Endothelial cell of umbilical vein (primary cell): ENCODE measurements around the gene IFRD2. TPM values are rescaled to one million over a fixed set of nuclear protein-coding genes. Genes with fewer than 3 reads are reported as not detected.
A peak's percentile ranks its signal among the peaks of the same experiment; 100 is the strongest.

Experiments
- BruUV-seq: library from RNA; stranded (reverse); fragments of 400-500 nt; replicated peaks from 2 replicates; lab custom pipeline; 2021; lab: Mats Ljungman, UMichigan
- CTCF ChIA-PET: fragments of 300-600, 350-600 bp; sonication (Branson Sonifier 250); formaldehyde crosslinking; loops from one replicate; lab custom pipeline; 2021; ENCODE audit warnings: antibody characterized with exemption, inconsistent platforms; lab: Charles Lee
- POLR2A ChIA-PET: fragments of 300-600, 350-600 bp; sonication (Branson Sonifier 250); formaldehyde crosslinking; loops from one replicate; lab custom pipeline; 2021; ENCODE audit warnings: antibody characterized with exemption, inconsistent platforms; lab: Charles Lee
- DNase-seq: peaks from one replicate; pipeline ENCODE4 v3.0.0-alpha.2; 2011; ENCODE audit warnings: low read depth, low spot score
- FAIRE-seq: peaks from 2 replicates; lab custom pipeline; 2011; peaks lifted over from hg19 to GRCh38; lab: Jason Lieb, UNC
- H2AFZ ChIP-seq: 2 replicates; pipeline ENCODE4 v1.6.0; 2012; ENCODE audit warnings: low read depth, low read length, control low read depth, inconsistent platforms
- H3K27ac ChIP-seq: 2 replicates; pipeline ENCODE4 v1.5.1; 2011; ENCODE audit warnings: low read depth, mild to moderate bottlenecking, control low read depth, low read length, moderate library complexity; ENCODE audit not compliant: insufficient read depth
- H3K27me3 ChIP-seq, 2 experiments: 2 replicates each; pipeline versions ENCODE4 v1.6.0 to v1.6.1; 2011; ENCODE audit warnings: low read length in 2 of 2, mixed read lengths in 1 of 2; ENCODE audit not compliant: control insufficient read depth in 2 of 2, insufficient read depth in 2 of 2
- H3K36me3 ChIP-seq, 2 experiments: 2 replicates in 1 of 2; 3 replicates in 1 of 2; pipeline ENCODE4 v1.5.1; 2011; ENCODE audit warnings: low read length in 2 of 2, mild to moderate bottlenecking in 1 of 2, moderate library complexity in 1 of 2; ENCODE audit not compliant: control insufficient read depth in 2 of 2, insufficient read depth in 2 of 2; ENCODE audit errors: extremely low read depth in 1 of 2
- H3K4me1 ChIP-seq: 3 replicates; pipeline ENCODE4 v1.5.1; 2011; ENCODE audit warnings: mild to moderate bottlenecking, low read length; ENCODE audit not compliant: control insufficient read depth, insufficient read depth; ENCODE audit errors: extremely low read depth
- H3K4me2 ChIP-seq: 2 replicates; pipeline ENCODE4 v1.6.1; 2011; ENCODE audit warnings: low read length, control low read depth, mixed read lengths; ENCODE audit not compliant: insufficient read depth
- H3K4me3 ChIP-seq, 3 experiments: fragments of 200-600 bp in 1 of 3; sonication (generic), shearing (Covaris generic) in 1 of 3; replicated peaks in 1 of 3; 2 replicates each; pipeline ENCODE4 v1.5.1; 2011 to 2016; ENCODE audit warnings: control low read depth in 3 of 3, low read length in 3 of 3, mild to moderate bottlenecking in 2 of 3, inconsistent platforms in 1 of 3, low read depth in 1 of 3, moderate library complexity in 1 of 3; ENCODE audit not compliant: insufficient read depth in 1 of 3
- H3K79me2 ChIP-seq: 2 replicates; pipeline ENCODE4 v1.6.0; 2012; ENCODE audit warnings: low read length, inconsistent platforms; ENCODE audit not compliant: control insufficient read depth, insufficient read depth
- H3K9ac ChIP-seq: replicated peaks from 2 replicates; pipeline ENCODE3; 2011; ENCODE audit warnings: low read length, control low read depth; ENCODE audit not compliant: insufficient read depth; ENCODE audit errors: extremely low read depth
- H3K9me1 ChIP-seq: replicated peaks from 3 replicates; pipeline ENCODE4 v1.6.0; 2011; ENCODE audit warnings: mild to moderate bottlenecking, low read length; ENCODE audit not compliant: control insufficient read depth, insufficient read depth; ENCODE audit errors: extremely low read depth
- H3K9me3 ChIP-seq: replicated peaks from 2 replicates; pipeline ENCODE4 v1.5.1; 2012; ENCODE audit warnings: low read length, inconsistent platforms; ENCODE audit not compliant: control insufficient read depth, insufficient read depth
- H4K20me1 ChIP-seq: replicated peaks from 2 replicates; pipeline ENCODE3; 2011; ENCODE audit warnings: mild to moderate bottlenecking, low read length; ENCODE audit not compliant: control insufficient read depth, insufficient read depth; ENCODE audit errors: extremely low read depth
- EZH2 ChIP-seq: IDR thresholded peaks from 2 replicates; pipeline ENCODE4 v1.6.1; 2012; ENCODE audit warnings: borderline replicate concordance, low read depth, mild to moderate bottlenecking, moderate library complexity, low read length, inconsistent platforms; ENCODE audit not compliant: severe bottlenecking
- FOS ChIP-seq: IDR thresholded peaks from 2 replicates; pipeline ENCODE4 v1.6.1; 2011; ENCODE audit warnings: mild to moderate bottlenecking, low read length, moderate library complexity, borderline replicate concordance; ENCODE audit not compliant: insufficient read depth
- GATA2 ChIP-seq: IDR thresholded peaks from 2 replicates; pipeline ENCODE4 v1.7.0; 2011; ENCODE audit warnings: low read depth, mild to moderate bottlenecking, moderate library complexity, mixed read lengths, low read length; ENCODE audit not compliant: insufficient read length, insufficient read depth
- JUN ChIP-seq: IDR thresholded peaks from 2 replicates; pipeline ENCODE4 v1.6.1; 2011; ENCODE audit warnings: borderline replicate concordance, low read depth; ENCODE audit not compliant: insufficient read length, insufficient read depth
- MYC ChIP-seq: IDR thresholded peaks from one replicate; pipeline ENCODE4 v1.6.1; 2011; ENCODE audit warnings: mild to moderate bottlenecking, low read depth, low read length
- POLR2A ChIP-seq: IDR thresholded peaks from 2 replicates; pipeline ENCODE4 v1.6.1; 2012; ENCODE audit warnings: low read depth, mild to moderate bottlenecking, control low read depth, low read length
- POLR2AphosphoS5 ChIP-seq: IDR thresholded peaks from 2 replicates; pipeline ENCODE4 v1.6.1; 2012; ENCODE audit warnings: low read depth, mild to moderate bottlenecking, control low read depth, low read length, moderate library complexity; ENCODE audit not compliant: insufficient read depth
- dilution Hi-C: fragments of 300-500 bp; cut with MboI; formaldehyde crosslinking; loops from one replicate; pipeline ENCODE4 v1.15.0; 2019; ENCODE audit warnings: low sequenced_read_pairs; ENCODE audit not compliant: extremely low pct_ligation_motif_present
- intact Hi-C: fragments of 100-400 bp; cut with micrococcal nuclease; formaldehyde crosslinking; loops from one replicate; pipeline ENCODE4 v1.10.0; 2022
- polyA plus RNA-seq, 4 experiments: library from polyadenylated mRNA; depleted of rRNA in 3 of 4; stranded (reverse) in 3 of 4; unstranded in 1 of 4; fragments of >200 nt; gene quantifications; 2 replicates each; pipeline versions ENCODE4 v1.2.1 to v1.2.3, GENCODE V29; 2011 to 2012; ENCODE audit warnings: missing spikeins in 1 of 4
- total RNA-seq: library from RNA; stranded (reverse); gene quantifications from 2 replicates; pipeline ENCODE4 v1.2.3, GENCODE V29; 2021
- TF ChIP-seq, protein P1 (sequence below), 2 donors: IDR thresholded peaks; 1 replicate in 1 of 2; 2 replicates in 1 of 2; pipeline ENCODE4 v1.5.1; 2011; ENCODE audit warnings: low read length in 2 of 2, mild to moderate bottlenecking in 2 of 2, moderate library complexity in 2 of 2, control low read depth in 1 of 2, inconsistent platforms in 1 of 2, low read depth in 1 of 2; ENCODE audit not compliant: insufficient read depth in 1 of 2; ENCODE audit errors: extremely low read depth in 1 of 2
- TF ChIP-seq, protein P2 (sequence below): IDR thresholded peaks from 2 replicates; pipeline ENCODE4 v1.6.1; 2011; ENCODE audit not compliant: insufficient read depth, insufficient read length

IFRD2 gene
- total and polyA plus RNA-seq, 2 donors (not counting 3 experiments of a cell fraction or from before 2014, with no cell fraction given): 99.4 to 111 TPM

DNA sequence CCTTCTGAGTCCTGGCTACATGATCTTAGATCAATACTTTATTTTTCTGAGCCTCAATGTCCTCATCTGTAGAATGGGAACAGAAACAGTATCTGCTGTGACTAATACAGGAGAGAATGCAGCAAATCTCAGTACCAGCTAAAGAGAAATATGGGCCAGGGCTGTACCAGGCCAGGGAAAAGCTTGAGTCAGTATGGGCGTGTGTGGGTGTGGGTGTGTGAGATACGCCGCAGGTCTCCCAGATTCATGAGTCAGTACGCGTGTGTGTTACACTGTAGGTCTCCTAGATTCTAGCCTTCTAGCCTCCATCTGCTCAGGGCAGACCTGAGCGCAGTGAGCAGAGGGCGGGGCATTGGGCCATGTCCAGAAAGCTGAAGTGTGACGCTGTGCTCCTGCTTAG, 41.0 kb downstream of the IFRD2 start:
- TF ChIP-seq, protein P1, sequence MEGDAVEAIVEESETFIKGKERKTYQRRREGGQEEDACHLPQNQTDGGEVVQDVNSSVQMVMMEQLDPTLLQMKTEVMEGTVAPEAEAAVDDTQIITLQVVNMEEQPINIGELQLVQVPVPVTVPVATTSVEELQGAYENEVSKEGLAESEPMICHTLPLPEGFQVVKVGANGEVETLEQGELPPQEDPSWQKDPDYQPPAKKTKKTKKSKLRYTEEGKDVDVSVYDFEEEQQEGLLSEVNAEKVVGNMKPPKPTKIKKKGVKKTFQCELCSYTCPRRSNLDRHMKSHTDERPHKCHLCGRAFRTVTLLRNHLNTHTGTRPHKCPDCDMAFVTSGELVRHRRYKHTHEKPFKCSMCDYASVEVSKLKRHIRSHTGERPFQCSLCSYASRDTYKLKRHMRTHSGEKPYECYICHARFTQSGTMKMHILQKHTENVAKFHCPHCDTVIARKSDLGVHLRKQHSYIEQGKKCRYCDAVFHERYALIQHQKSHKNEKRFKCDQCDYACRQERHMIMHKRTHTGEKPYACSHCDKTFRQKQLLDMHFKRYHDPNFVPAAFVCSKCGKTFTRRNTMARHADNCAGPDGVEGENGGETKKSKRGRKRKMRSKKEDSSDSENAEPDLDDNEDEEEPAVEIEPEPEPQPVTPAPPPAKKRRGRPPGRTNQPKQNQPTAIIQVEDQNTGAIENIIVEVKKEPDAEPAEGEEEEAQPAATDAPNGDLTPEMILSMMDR (IDR thresholded peaks at IDR 0.05; ENCODE audit: extremely low read depth in 1 of 2, insufficient read depth in 1 of 2, low read depth in 1 of 2, low read length in 2 of 2): no peak
- TF ChIP-seq POLR2A (no peak), JUN (peak; percentile 35), FOS (peak; percentile 68), MYC (no peak), POLR2AphosphoS5 (peak; percentile 66), GATA2 (no peak), EZH2 (no peak)
- TF ChIP-seq, protein P2, sequence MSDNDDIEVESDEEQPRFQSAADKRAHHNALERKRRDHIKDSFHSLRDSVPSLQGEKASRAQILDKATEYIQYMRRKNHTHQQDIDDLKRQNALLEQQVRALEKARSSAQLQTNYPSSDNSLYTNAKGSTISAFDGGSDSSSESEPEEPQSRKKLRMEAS: no peak
- H3K27me3 ChIP-seq: no peaks in the 10 kb centered on the region
- no peak overlapping the region for H3K9ac ChIP-seq
- H3K4me3 ChIP-seq: no peak overlapping the region
- ChIA-PET POLR2A (interaction anchor here (0.9 kb wide), 1 partner anchor 8 kb away, joined by 4 read pairs; no protein-coding TSS in a partner anchor), CTCF (interaction anchor here (0.7 to 3.0 kb wide), 5 partner anchors 8 to 57 kb away, joined by 3 to 17 read pairs (median 4); no protein-coding TSS in a partner anchor)
- peaks cover 82% of the 10 kb centered on the region for H3K4me1 ChIP-seq
- dilution Hi-C loops: no loop called here
- FAIRE-seq (peak; percentile 84), DNase-seq (peak; percentile 65)
- no peak overlapping the region for H2AFZ ChIP-seq
- H3K27ac ChIP-seq: peak overlapping the region; percentile 50
- no peak overlapping the region for H3K4me2 ChIP-seq
- no peaks in the 10 kb centered on the region for H3K9me1 ChIP-seq
- peaks cover 7 to 48% of the 10 kb centered on the region in 2 experiments for H3K36me3 ChIP-seq
- no TSS peak for BruUV-seq
- intact Hi-C loops: no loop called here
- no peaks in the 10 kb centered on the region for H4K20me1 ChIP-seq
- H3K9me3 ChIP-seq: no peaks in the 10 kb centered on the region
- peaks cover 83% of the 10 kb centered on the region for H3K79me2 ChIP-seq
